Pulmonary artery endothelial cell (primary cell): ENCODE data around the gene TNFRSF14. TPM values are rescaled to one million over a fixed set of nuclear protein-coding genes. Genes with fewer than 3 reads are reported as not detected.
"Not testable (repeated sequence)": the region's sequence is repeated elsewhere in the genome, so short reads cannot be mapped to it uniquely, and the experiment has no call there.

Experiments
- DNase-seq: peaks from one replicate; pipeline ENCODE4 v3.0.0-alpha.2; 2011; ENCODE audit warnings: low read depth, low spot score
- total RNA-seq: library from RNA; depleted of rRNA; stranded (reverse); fragments of >200 nt; gene quantifications from 2 replicates; pipeline ENCODE4 v1.2.3, GENCODE V29; 2014

The TNFRSF14 gene
- total RNA-seq, 1 donor from 2014 or later = 25.5 TPM

DNA sequence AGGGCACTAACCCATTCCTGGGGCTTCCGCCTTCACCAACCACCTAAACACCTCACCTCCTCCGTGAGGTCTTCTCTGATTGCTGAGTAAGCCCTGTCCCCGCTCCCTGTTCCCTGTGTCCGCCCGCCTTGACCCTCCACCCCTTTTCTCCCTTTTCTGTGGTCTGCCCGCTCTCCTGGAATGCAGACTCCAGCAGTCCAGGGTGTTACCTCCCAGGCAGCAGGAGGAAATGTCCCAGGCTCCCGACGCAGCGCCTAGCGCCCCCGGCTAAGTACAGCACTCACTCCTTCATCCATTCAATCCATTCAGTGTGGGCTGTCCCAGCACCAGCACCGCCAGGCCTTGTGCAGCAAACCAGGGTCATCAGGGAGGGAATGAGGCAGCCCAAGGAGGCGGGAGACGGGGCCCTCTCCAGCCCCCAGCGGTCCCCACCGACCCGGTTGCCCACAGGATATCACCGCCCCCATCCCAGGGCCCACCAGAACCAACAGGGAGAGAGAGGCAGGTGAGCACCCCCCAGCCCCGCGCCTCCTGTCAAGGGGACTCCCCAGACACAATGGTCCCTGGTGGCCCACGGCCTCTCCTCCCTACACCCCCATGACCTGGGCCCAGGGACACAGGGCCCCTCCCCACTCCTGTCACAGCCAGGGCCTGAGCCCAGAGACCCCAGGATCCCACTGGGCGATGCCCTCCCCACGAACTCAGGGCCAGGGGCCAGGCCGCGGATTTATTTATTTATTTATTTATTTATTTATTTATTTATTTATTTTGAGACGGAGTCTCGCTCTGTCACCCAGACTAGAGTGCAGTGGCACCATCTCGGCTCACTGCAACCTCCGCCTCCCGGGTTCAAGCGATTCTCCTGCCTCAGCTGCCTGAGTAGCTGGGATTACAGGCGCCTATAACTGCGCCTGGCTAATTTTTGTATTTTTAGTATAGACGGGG, 10.2 kb downstream of the TNFRSF14 start:
- DNase-seq = no peak

DNA sequence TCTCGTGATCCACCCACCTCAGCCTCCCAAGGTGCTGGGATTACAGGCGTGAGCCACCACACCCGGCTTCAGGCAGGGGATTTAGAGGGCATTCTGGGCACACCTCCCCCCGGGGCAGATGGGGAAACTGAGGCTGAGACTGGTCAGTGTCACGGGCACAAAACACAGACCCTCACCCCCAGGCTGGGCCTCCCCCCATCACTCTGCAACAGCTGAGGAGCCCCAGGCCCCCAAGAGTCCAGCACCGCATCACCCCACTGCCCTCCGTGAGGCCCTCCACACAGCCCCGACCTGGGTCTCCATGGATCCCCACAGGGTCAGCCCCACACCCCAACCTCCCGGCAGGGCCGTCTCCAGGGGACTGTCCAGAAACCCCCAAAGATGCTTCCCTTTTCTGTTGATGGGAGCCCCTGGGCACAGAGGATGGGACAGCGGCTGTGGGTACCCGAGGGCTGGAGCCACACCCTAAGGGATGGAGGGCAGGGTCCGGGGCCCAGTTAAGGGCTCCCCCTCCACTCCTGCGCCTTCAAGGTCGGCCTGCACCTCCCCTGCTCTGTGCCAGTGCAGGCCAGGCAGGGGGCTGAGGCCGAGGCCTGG, 11.0 kb downstream of the TNFRSF14 start:
- DNase-seq = no peak

DNA sequence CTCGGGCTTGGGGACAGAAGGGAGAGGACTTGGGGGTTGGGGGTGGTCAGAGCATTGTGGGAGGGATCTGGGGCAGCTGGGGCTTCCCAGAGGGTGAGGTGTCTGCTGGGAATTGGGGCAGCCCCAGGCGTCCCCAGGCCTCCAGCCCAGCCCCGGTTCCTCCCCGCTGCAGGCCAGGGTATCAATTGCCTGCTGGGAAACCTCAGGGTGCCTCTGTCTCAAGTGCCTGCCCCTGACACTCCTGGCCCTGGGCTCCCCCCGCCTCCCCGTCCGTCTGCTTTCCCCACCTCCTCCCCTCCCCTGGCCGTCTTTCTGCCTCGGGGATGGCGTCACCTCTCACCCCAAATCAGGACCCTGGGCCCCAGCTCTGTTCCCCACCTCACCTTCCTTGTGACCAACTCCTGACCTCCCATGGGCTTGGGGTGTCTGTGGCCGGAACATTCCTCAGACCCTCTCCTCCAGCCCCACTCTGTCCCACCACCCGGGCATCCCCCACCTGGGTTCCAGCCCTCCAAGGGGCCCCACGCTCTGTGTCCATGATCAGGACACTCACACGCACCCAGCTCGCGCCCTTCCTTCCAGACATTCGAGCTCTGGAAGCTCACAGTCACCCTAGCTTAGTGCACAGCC, 12.1 kb downstream of the TNFRSF14 start:
- not testable (repeated sequence) for DNase-seq

DNA sequence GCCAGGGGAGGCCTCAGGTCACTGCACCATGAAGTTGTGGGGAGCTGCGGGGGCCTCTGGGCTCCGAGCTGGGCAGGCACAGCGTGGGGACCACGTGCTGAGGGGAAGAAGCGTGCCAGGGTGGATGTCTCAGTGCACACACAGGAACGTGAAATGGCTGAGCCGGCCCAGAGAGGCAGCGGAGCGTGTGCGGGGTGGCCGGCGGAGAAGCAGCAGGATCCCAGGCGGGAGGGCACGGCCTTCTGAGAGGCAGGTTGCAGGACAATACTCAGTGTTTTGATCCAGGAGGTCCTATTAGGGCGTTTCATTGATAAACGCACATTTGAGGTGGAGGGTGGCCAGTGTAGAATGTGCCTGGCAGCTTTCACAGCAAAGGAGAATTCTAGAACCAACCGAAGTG, 12.9 kb downstream of the TNFRSF14 start:
- no peak for DNase-seq

DNA sequence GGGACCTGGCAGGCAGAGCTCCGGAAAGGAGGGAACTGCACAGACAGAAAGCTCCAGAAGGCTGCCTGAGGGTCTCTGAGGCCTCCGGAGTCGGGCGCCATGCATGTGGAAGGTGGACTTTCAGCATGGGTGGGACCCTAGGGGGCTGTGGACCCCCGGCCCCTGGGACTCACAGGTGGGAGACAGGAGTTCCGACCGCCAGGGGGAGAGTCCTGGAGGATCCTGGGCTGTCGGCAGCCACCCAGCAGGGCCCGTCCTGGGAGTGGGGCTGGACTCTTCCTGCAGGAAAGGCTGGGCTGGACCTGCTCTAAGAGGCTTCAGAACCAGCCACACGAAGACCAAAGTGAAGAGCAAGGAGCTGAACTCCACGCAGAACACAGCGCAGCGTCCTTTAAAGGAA, 13.5 kb downstream of the TNFRSF14 start:
- not testable (repeated sequence) for DNase-seq

DNA sequence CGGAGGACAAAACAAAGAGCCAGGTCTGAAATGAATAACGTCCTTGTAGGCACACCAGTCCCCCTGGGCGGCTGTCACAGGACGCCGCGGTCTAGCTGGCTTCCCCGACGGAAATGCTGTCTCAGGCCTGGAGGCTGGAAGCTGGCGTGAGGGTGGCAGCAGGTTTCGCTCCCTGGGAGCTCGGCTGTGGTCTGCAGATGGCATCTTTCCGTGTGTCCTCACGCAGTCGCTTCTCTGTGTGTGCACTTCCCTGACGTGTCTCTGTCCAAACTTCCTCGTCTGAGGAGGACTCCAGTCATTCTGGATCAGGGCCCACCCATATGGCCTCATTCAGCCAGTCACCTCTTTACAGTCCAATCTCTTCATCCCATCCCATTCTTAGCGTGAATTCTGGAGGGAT, 14.2 kb downstream of the TNFRSF14 start:
- DNase-seq = no peak

DNA sequence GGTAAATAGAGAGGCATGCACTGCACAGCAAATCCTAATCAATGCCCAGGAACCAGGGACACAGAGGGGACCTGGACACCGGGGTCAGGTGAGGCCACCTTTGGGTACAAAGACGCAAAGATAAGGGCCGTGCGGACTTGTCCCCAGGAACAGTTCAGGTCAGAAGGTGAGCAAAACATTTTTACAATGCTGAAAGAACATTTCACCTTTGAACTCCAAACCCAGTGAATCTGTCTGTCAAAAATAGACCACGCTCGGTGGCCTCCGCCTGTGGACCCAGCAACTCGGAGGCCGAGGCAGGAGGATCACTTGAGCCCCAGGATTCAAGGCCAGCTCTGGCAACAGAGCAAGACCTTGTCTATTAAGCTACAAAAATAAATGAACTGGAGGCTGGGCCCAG, 15.2 kb downstream of the TNFRSF14 start:
- no peak for DNase-seq

DNA sequence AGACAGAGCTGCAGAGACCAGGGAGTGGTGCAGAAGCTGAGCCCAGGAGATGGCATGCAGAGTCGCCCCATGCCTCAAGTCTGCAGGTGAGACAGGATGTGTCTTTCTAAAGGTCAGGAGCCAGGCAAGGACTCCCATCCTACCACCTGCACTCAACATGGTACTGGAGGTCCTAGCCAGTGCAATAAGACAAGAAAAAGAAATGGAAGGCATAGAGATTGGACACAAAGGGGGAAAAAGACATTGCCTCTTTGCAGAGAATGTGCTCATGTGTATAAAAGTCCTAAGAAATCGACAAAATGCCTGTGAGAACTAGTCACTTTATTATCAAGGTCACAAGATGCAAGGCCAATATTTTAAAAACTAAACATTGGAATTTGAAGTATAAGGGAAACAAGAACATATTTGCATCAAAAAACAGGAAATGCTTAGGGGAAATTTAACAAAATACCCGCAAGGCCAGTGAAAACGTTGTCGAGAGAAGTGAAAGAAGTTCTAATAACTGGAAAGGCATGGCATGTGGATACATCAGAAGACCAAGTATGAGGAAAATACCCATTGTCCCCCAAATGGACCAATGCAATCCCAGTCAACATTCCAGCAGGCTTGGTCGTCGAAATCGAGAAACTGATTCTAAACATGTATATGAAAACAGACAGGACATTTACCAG, 17.2 kb downstream of the TNFRSF14 start:
- no peak for DNase-seq

DNA sequence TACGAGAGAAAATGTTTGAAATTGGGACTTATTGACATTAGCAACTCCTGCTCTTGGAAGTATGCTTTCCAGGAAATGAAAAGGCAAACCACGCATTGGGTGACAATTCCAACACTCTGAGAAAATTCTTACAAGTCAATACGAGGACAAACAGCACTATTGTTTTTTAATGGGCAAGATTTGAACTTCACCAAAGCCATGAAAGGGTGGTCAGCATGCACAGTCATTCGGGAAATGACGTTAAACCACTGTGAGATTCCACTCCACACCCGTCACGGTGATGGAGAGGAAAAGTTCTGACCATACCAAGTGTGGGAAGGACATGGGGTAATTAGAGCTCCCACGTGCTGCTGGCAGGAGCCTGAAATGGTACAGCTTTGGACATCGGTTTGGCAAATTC, 18.2 kb downstream of the TNFRSF14 start:
- no peak for DNase-seq

DNA sequence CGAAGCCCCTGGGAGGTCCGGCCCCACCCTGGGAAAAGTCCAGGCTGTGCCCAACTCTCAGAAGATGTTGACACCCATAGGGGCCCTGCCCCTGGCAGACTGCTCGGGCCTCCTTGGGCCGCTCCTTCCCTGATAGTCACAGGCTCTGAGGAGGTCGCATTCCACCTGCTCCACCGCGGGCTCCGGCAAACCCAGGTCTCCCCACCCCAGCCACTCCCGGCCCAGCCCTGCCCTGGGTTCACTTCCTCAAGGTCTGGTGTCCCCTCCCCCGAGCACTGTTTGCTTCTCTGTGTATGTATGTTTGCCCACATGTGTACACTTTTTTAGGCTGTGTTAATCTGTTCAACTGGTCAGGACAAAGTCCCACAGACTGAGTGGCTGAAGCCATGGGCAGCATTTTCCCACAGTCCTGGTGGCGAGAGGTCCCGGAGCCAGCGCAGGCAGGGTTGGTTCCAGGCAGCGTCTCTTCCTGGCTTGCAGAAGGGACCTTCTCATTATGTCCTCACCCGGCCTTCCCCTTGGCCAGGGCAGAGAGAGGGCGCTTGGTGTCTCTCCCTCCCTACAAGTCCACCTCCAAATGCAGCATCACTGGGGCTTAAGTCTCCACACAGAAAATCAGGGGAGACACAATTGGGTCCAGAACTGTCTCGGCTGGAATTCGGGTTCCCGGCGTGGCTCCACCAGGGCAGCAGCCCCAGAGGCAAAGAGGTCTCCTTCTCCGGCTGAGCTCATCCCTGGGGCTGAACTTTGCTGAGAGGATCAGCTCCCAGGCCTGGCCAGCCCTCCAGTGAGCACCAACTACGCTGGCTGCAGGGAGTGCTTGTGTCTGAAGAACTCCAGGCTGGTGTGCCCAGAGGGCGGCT, 19.9 kb downstream of the TNFRSF14 start:
- no peak for DNase-seq

DNA sequence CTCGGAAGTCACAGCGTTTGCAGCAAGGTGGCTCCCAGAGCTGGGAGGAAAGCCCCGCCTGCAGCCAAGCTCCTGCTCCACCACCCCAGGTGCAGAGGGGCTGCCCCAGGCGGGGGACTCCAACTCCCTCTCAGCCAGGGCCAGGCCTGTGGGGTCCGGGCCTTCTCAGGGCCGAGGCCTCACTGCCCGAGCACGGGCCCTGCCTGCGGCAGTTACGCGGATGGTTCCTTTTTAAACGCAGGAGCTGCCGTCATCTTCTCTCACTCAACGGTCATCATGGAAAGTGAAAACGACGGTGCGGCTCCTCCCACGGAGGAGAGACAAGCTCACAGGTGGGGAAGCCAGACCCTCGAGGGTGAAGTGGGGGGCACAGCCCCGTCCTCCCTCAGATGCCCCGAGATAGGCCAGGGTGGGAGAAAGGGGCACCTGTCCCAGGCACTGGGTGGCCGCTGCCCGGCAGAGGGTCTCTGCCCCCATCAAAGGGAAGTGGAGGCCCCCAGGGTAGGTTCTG, 21.4 kb downstream of the TNFRSF14 start:
- not testable (repeated sequence) for DNase-seq

DNA sequence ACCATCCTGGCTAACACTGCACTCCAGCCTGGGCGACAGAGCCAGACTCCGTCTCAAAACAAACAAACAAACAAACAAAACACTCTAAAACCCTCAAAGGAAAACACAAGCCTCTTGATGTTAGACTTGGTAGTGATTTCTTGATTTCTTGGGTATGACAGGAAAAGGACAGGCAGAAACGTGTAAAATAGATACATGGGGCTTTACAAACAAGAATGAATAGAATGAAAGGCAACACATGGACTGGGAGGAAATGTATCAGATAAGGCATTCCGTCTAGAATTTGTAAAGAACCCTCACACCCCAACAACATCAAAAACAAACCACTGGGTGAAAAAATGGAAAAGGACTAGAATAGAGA, 22.6 kb downstream of the TNFRSF14 start:
- DNase-seq = no peak

DNA sequence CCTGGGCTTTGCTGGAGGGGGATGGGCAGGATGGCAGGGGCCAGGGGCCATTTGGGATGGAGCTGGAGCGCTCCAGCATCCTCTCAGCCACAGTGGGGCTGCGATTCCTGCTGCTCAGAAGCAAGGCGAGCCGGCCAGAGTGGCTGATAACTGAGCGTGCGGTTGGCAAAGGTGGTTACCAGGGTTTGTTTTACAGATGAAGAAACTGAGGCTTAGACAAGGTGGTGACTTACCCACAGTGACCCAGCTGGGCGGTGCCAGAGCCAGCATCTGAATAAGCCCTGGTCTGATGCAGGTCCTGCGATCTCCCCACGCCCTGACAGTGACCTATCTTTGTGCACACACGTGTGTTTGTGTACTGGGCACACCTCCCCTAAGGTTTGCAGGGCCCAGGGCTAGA, 24.5 kb downstream of the TNFRSF14 start:
- no peak for DNase-seq

DNA sequence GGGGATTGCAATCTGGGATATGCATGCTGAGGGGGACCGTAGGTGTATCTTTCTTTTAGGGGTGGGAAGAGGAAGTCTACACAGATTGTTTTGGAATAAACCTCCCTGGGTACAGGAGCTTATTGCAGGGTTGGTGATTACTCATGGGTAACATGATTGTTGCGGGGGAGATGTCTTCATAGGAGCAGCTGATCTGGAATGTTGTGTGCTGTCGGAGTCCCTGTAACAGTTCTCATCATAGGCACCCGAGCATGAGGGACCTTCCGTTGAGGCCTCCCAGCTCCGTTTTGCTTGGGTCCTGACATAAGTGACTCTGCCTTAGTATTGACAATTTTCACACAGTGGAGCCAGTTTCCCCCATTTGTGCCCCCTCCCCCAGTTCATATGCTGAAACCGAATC, 26.2 kb downstream of the TNFRSF14 start:
- DNase-seq = no peak

DNA sequence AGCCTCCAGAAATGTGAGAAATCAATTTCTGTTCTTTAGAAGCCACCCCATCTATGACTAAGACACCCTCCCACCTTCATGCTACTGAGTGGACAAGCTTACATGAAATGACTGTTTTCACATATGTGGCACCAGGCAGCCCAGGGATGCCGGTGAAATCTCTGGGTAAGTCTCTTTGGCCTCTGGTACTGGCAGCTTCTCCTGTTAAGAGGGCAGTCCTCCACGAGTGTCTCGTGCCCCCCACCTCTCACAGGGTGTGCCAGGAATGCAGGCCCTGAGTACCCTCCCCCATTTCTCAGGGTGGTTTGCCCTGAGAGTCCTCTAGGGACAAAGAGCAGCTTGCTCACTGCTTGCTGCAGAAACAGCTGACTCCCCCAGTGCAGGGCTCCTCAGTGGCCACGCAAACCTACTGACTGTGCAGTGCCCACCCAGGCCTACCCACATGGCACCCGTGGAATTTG, 27.2 kb downstream of the TNFRSF14 start:
- no peak for DNase-seq

DNA sequence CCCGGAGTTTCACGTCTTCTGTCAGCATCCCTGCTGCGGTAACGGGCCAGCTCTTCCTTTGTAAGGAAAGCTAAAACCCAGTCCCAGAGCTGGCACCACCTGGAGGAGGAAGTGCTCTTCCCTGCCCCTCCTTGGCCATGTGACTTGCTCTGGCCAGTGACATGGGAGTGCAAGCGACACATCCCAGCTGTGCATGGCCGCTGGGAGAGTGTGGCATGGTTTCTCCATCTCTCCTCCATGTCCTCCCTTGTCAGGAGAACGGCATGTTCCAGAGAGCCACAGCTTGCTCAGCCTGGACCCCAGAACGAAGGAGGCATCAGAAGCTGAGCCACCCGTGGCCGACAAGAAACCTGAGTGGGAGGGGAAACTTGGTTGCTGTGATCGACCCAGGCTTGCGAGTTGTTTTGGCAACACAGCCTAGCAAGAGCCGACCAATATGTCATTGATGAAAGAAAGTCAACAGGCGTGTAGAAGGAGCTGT, 27.7 kb downstream of the TNFRSF14 start:
- DNase-seq = no peak

DNA sequence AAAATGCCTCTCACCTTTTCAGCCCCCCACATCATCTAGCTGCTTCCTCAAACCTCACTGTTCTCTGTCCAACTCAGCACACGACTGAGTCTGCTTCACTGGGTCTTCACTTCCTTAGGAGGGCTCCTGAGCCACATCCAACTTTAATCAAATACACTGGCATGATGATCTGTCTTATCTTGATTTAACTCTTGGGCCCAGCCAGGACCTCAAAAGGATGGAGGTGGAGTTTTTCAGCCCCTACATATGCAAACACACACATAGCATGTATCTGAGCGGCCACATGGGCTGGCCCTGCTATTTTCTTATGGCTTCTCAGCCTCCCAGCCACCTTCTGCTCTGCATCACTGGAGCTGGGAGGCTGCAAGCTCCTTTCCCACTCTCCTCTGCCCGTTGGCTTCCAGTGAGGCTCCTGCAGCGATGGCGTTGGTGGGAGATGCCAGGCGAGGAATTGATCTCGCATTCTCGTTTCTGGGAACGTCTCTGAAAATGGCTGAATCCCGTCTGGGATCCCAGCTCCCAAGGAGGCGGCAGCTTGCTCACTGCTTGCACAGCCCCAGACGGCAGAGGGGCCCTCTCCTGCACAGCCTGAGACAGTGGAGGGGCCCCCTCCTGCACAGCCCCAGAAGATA, 28.6 kb downstream of the TNFRSF14 start:
- no peak for DNase-seq

DNA sequence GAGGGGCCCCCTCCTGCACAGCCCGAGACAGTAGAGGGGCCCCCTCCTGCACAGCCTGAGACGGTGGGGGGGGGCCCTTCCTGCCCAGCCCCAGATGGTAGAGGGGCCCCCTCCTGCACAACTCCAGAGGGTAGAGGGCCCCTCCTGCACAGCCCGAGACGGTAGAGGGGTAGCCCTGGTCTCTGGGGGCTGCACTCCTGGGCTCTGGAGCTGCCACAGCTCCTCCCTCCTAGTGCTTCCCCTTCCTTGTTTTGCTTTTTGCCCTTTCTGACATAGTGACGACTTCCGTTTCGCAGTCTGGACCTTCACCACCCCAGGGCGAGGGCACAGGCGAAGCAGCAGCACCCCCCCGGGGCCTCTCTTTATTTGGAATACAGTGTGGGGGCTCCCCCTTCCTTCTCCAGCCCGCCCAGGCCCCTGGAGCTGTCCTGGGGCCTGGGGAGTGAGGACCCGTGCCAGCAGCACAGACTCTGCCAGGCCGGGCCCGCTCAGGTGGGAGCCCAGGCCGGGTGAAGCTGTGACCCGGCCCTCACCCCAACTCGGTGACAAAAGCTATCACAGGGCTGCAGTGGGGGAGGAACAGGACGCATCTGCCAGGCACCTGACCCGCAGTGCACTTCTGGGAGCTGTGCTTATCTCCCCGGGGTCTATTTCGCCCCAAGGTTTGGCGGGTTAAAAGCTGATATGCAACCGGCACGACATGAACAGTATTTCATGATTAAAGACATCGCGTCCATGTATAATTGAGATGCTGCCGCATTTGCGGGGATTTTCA, 29.3 kb downstream of the TNFRSF14 start:
- DNase-seq = no peak
